ENCODE data around the gene SPG21. TPM values are rescaled to one million over a fixed set of nuclear protein-coding genes. Genes with fewer than 3 reads are reported as not detected.

The SPG21 gene
- total and polyA plus RNA-seq, 2 of the 4 experiments (the other 2 are of a cell fraction), result 59.9 to 60.8 TPM

GRCh38 chr15:64928626-64929220, 61.0 kb downstream of the SPG21 start:
- Histone ChIP-seq H3K9ac (ENCODE audit: low read depth, low read length) (no peak overlapping the region), H3K27me3 (ENCODE audit: control insufficient read depth, insufficient read depth, low read length) (no peaks in the 10 kb centered on the region), H4K8ac (ENCODE audit: low read depth in 2 of 2, low read length in 2 of 2) (no peak overlapping the region), H3K36me3 (ENCODE audit: control insufficient read depth, insufficient read depth, low read length) (peaks cover 2% of the 10 kb centered on the region; the same call in 1 of the 2 replicates), H2BK120ac (ENCODE audit: low read depth, low read length) (no peak overlapping the region), H4K5ac (ENCODE audit: low read depth, low read length) (no peak overlapping the region), H3K18ac (ENCODE audit: low read depth, low read length) (no peak overlapping the region), H2BK5ac (ENCODE audit: low read depth, low read length, poor library complexity, severe bottlenecking) (no peak overlapping the region), H3K23ac (ENCODE audit: low read depth, low read length) (no peak overlapping the region), H3K4ac (ENCODE audit: low read depth, low read length) (no peak overlapping the region), H3K27ac (ENCODE audit: insufficient read depth, low read length) (no peak overlapping the region), H2AFZ (replicated peaks; ENCODE audit: low read length, poor library complexity) (no peak overlapping the region), H3K4me1 (ENCODE audit: control insufficient read depth, insufficient read depth, low read length) (peaks cover 8% of the 10 kb centered on the region), H3K9me1 (ENCODE audit: insufficient read depth, low read length) (peaks cover 19% of the 10 kb centered on the region), H2BK15ac (ENCODE audit: low read depth, low read length) (no peak overlapping the region), H4K91ac (ENCODE audit: insufficient read depth, low read depth, low read length) (no peak overlapping the region), H3K14ac (replicated peaks; ENCODE audit: low read depth, low read length) (no peak overlapping the region), H3K56ac (ENCODE audit: extremely low read depth, insufficient read depth, low read length) (no peak overlapping the region), H3K4me3 (ENCODE audit: insufficient read depth, low read depth, low read length) (no peak overlapping the region), H3K4me2 (ENCODE audit: low read depth, low read length) (no peak overlapping the region), H4K20me1 (ENCODE audit: insufficient read depth, low read length) (no peaks in the 10 kb centered on the region), H2BK20ac (ENCODE audit: low read depth, low read length) (no peak overlapping the region), H3K79me1 (ENCODE audit: low read depth in 1 of 2, low read length in 2 of 2) (peaks cover 0 to 3% of the 10 kb centered on the region in 2 experiments; a peak in 1 of 4 replicates), H2AK9ac (replicated peaks; ENCODE audit: low read depth, low read length, poor library complexity) (no peak overlapping the region), H3K9me3 (ENCODE audit: control insufficient read depth, insufficient read depth, low read length) (no peaks in the 10 kb centered on the region), H2AK5ac (ENCODE audit: low read depth, low read length) (no peak overlapping the region)
- dilution Hi-C loops (cut with HindIII; ENCODE audit: low sequenced_read_pairs, unreplicated experiment) (no loop called here), in situ Hi-C loops (cut with MboI; ENCODE audit: low sequenced_read_pairs) (no loop called here), intact Hi-C loops (cut with micrococcal nuclease) (no loop called here)
- ATAC-seq (ENCODE audit: low read depth) (no peak), DNase-seq (no peak)
- 80% methylated on average over 5 of the region's 10 CpGs; no CpG with 5 or more reads in 1 of the 2 experiments for WGBS, 2 experiments (ENCODE audit: extremely low coverage in 2 of 2, insufficient read length in 1 of 2)
- ChIA-PET CTCF (interaction anchor here (1.0 kb wide), 1 partner anchor 11 kb away, joined by 3 read pairs; no protein-coding TSS in a partner anchor), POLR2A (ENCODE audit: unreplicated experiment) (interaction anchor here (0.7 kb wide), 1 partner anchor 1578 kb away, joined by 4 read pairs; no protein-coding TSS in a partner anchor)
- BruUV-seq (replicated peaks), result no TSS peak
- no peak for TF ChIP-seq POLR2A (IDR thresholded peaks at IDR 0.05; ENCODE audit: low read depth, low read length)
- TF ChIP-seq CTCF (conservative IDR thresholded peaks at IDR 0.05; ENCODE audit: low read depth, low read length), result no peak
- no peak for TF ChIP-seq SMC3 (IDR thresholded peaks at IDR 0.05; ENCODE audit: low read depth, low read length)
- no peak for TF ChIP-seq BHLHE40 (IDR thresholded peaks at IDR 0.05; ENCODE audit: low read depth, low read length)
- no peak for TF ChIP-seq FOS (IDR thresholded peaks at IDR 0.05; ENCODE audit: low read depth, low read length)
- no peak for TF ChIP-seq RFX5 (IDR thresholded peaks at IDR 0.05; ENCODE audit: low read depth, low read length)
- no peak for TF ChIP-seq MAFK (IDR thresholded peaks at IDR 0.05; ENCODE audit: low read depth, low read length)
- no peak for TF ChIP-seq RAD21 (IDR thresholded peaks at IDR 0.05; ENCODE audit: low read length)
- no peak for TF ChIP-seq USF2 (IDR thresholded peaks at IDR 0.05; ENCODE audit: low read depth, low read length)
